Activated naive CD8-positive, alpha-beta T cell (primary cell): ENCODE results near the gene CNN3.

Experiments used
- H3K27ac Mint-ChIP-seq: one replicate; pipeline ENCODE4 v1.8.0; 2021; ENCODE audit warnings: mixed read lengths
- H3K27me3 Mint-ChIP-seq: one replicate; pipeline ENCODE4 v1.8.0; 2021; ENCODE audit warnings: mixed read lengths
- H3K36me3 Mint-ChIP-seq: one replicate; pipeline ENCODE4 v1.8.0; 2021; ENCODE audit warnings: mixed read lengths
- H3K4me1 Mint-ChIP-seq: one replicate; pipeline ENCODE4 v1.8.0; 2021; ENCODE audit warnings: low read depth, mixed read lengths
- H3K4me3 Mint-ChIP-seq: one replicate; pipeline ENCODE4 v1.8.0; 2021; ENCODE audit warnings: mild to moderate bottlenecking, mixed read lengths
- H3K9me3 Mint-ChIP-seq: one replicate; pipeline ENCODE4 v1.8.0; 2021; ENCODE audit warnings: low read depth, mixed read lengths

Gene CNN3

DNA sequence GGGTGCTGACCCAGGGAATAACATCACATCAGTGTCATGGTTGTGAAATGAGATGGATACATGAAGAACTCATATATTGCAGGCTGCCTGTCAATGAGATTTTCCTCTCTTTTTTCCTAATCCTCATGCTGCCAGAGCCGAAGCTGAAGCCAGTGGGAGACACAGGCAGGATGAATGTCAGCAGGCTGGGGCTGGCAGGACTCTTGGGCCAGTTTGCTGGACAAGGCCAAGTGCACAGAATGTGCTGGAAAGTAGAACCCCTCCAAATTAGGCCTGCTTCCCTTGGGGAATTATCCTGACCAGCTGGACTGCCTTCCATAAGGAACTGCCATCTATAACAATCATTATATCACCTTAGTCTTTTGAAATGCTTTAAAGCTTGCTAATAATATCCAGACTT is 75.3 kb downstream of the CNN3 start:
- Mint-ChIP-seq H3K9me3 (no peaks in the 10 kb centered on the region), H3K36me3 (no peaks in the 10 kb centered on the region), H3K27me3 (no peaks in the 10 kb centered on the region), H3K27ac (no peak overlapping the region), H3K4me1 (no peaks in the 10 kb centered on the region), H3K4me3 (no peak overlapping the region)
